ENCODE results near the gene PGLYRP4. TPM values are rescaled to one million over a fixed set of nuclear protein-coding genes. Genes with fewer than 3 reads are reported as not detected.

The PGLYRP4 gene
- total RNA-seq, 4 donors from 2014 or later = not detected

DNA sequence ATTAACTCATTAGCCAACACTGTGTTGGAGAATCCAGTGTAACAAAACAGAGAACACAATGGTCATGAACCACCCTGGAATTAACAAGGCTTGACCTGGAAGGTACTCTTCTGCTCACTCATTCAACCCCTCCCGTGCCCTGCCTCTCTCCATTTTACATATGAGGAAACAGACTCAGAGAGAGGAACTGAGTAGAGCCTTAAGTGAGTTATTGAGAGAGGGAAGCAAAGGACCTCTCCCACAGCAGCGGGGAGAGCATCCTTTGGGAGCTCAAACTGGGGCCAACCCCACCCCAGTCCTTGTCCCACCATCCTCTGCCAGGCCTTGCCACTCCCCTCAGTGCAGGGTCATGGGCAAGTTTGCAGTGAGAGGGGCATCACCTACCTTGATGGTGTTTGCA lies 25.4 kb upstream of the PGLYRP4 start:
- TF ChIP-seq, protein P1, sequence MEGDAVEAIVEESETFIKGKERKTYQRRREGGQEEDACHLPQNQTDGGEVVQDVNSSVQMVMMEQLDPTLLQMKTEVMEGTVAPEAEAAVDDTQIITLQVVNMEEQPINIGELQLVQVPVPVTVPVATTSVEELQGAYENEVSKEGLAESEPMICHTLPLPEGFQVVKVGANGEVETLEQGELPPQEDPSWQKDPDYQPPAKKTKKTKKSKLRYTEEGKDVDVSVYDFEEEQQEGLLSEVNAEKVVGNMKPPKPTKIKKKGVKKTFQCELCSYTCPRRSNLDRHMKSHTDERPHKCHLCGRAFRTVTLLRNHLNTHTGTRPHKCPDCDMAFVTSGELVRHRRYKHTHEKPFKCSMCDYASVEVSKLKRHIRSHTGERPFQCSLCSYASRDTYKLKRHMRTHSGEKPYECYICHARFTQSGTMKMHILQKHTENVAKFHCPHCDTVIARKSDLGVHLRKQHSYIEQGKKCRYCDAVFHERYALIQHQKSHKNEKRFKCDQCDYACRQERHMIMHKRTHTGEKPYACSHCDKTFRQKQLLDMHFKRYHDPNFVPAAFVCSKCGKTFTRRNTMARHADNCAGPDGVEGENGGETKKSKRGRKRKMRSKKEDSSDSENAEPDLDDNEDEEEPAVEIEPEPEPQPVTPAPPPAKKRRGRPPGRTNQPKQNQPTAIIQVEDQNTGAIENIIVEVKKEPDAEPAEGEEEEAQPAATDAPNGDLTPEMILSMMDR (IDR thresholded peaks at IDR 0.05; ENCODE audit: low read depth) = no peak

DNA sequence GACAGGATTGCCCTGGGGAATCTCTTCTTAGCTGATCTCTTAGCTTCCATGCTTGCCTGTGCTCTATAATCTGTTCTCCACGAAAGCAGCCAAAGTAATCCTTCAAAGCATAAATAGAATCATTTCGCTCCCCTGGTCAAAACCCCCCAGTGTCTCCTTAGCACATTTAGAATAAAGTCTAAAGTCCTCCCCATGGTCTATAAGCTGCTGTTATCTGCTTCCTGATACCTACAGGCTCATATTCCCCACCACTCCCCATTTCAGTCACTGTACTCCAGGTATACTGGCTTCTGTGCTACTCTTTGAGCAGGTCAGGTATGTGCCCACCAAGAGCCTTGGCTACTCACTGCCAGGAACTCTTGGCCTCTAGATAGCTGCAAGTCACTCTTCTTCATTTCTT lies 23.9 kb upstream of the PGLYRP4 start:
- TF ChIP-seq, protein P1 (IDR thresholded peaks at IDR 0.05; ENCODE audit: low read depth) = no peak

GRCh38 chr1:153371231-153371630 lies 22.6 kb upstream of the PGLYRP4 start:
- TF ChIP-seq, protein P1 (IDR thresholded peaks at IDR 0.05; ENCODE audit: low read depth) = no peak

DNA sequence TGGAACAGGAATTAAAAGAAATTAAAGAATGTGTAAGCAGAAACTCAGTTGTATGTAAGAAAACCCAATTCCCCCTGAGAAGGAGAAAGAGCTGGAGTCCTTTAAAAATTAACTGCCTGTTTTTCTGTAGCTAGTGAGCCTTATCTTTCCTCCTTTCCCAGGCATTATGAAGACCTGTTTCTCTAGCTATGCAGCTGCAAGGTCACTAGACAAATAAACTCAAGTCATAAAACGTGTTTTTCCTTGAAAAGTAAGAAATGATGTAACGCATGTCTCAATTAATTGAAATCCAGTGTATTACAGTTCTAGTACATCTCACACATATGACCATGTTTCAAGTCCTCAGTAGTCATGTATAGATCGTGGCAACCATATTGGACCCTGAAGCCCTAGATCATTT lies 21.5 kb upstream of the PGLYRP4 start:
- TF ChIP-seq, protein P1 (IDR thresholded peaks at IDR 0.05; ENCODE audit: low read depth) = no peak

- TF ChIP-seq, protein P1 (IDR thresholded peaks at IDR 0.05; ENCODE audit: low read depth) = no peak
These were observed 19.9 kb upstream of the PGLYRP4 start for GRCh38 chr1:153368495-153368894.

- TF ChIP-seq, protein P1 (IDR thresholded peaks at IDR 0.05; ENCODE audit: low read depth) = no peak
These were observed 18.4 kb upstream of the PGLYRP4 start for GRCh38 chr1:153367090-153367489.

DNA sequence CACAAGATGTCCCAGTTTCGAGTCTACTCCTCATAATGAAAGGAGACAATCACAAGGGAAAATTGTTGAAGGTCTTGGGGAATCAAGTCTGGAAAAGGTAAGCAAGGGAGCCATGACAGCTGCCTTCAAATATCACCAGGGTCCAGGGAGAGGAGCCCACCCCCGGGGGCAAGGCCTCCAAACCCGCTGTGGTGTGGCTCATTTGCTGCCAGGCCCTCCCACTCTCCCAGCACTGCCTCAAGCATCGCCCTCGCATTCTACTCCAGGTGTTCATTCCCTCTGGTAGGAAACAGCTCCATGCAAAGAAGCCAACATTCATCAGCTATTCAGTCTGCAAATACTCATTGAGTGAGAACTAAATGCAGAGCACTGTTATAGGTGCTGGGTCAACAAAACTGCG lies 17.6 kb upstream of the PGLYRP4 start:
- TF ChIP-seq, protein P1 (IDR thresholded peaks at IDR 0.05; ENCODE audit: low read depth) = no peak

Data from subcutaneous adipose tissue (tissue), 4 donors.